ENCODE results near the gene SND1. TPM values are rescaled to one million over a fixed set of nuclear protein-coding genes. Genes with fewer than 3 reads are reported as not detected.

SND1 gene
- total RNA-seq, 1 experiment from 2014 or later = 218 TPM

- Histone ChIP-seq H3K56ac (ENCODE audit: insufficient read length, low read depth, low read length) (no peak overlapping the region), H3K9me3 (ENCODE audit: control insufficient read depth, low read depth, low read length) (no peaks in the 10 kb centered on the region), H2AK5ac (ENCODE audit: insufficient read length, low read length) (no peak overlapping the region), H3K4me1 (ENCODE audit: insufficient read depth, low read length) (no peaks in the 10 kb centered on the region), H2BK5ac (ENCODE audit: insufficient read length, low read length) (no peak overlapping the region), H3K23me2 (ENCODE audit: insufficient read length, low read depth, low read length, poor library complexity, severe bottlenecking) (no peaks in the 10 kb centered on the region), H3K27ac (ENCODE audit: insufficient read length, low read depth, low read length) (no peak overlapping the region), H3K27me3 (ENCODE audit: insufficient read depth, low read length) (no peaks in the 10 kb centered on the region), H2BK20ac (ENCODE audit: low read depth, low read length, poor library complexity, severe bottlenecking) (no peak overlapping the region), H2BK120ac (ENCODE audit: low read depth, low read length, poor library complexity, severe bottlenecking) (no peak overlapping the region), H4K91ac (ENCODE audit: insufficient read length, low read depth, low read length) (no peak overlapping the region), H4K8ac (replicated peaks; ENCODE audit: insufficient read length, low read depth, low read length) (no peak overlapping the region), H3K4ac (ENCODE audit: low read depth, low read length) (no peak overlapping the region), H3K23ac (ENCODE audit: insufficient read length, low read depth, low read length) (no peak overlapping the region), H2BK12ac (ENCODE audit: insufficient read length, low read depth, low read length) (no peak overlapping the region), H3K79me1 (ENCODE audit: insufficient read depth, low read depth, low read length, poor library complexity, severe bottlenecking) (peaks cover 6% of the 10 kb centered on the region), H3K9ac (ENCODE audit: extremely low read depth, insufficient read length, low read length) (no peak overlapping the region), H3K14ac (ENCODE audit: insufficient read depth, low read length) (no peak overlapping the region), H3K79me2 (ENCODE audit: insufficient read depth, low read length) (no peaks in the 10 kb centered on the region; the same call in 1 of the 2 replicates), H4K20me1 (ENCODE audit: control insufficient read depth, insufficient read depth, insufficient read length) (no peaks in the 10 kb centered on the region), H2AFZ (ENCODE audit: low read length) (no peak overlapping the region), H2BK15ac (ENCODE audit: low read depth, low read length) (no peak overlapping the region), H3T11ph (ENCODE audit: low read length) (no peak overlapping the region), H4K5ac (ENCODE audit: insufficient read length, low read depth, low read length) (no peak overlapping the region), H3K4me2 (ENCODE audit: insufficient read depth, insufficient read length, low read length) (no peak overlapping the region), H3K18ac (ENCODE audit: insufficient read length, low read depth, low read length) (no peak overlapping the region)
- no peak for DNase-seq
- Mint-ChIP-seq H3K9me3 (no peaks in the 10 kb centered on the region), H3K36me3 (ENCODE audit: insufficient read depth in 1 of 3, low read depth in 3 of 3) (peaks cover 0 to 3% (median 0%) of the 10 kb centered on the region in 3 experiments; a peak in 1 of 7 replicates), H3K27ac (no peak overlapping the region), H3K27me3 (ENCODE audit: low read depth) (no peaks in the 10 kb centered on the region), H3K4me1 (peaks cover 6 to 9% of the 10 kb centered on the region in 2 experiments), H3K4me3 (no peak overlapping the region)
- WGBS (ENCODE audit: extremely low coverage, insufficient read length, low lambda C conversion rate) = no CpG with 5 or more reads among the region's 5 CpGs
- no peak for TF ChIP-seq CTCF (conservative IDR thresholded peaks at IDR 0.05)
Observed at GRCh38 chr7:127879942-127880341, 227.9 kb downstream of the SND1 start.

All from H9 (cell line).